Stimulated activated CD4-positive, alpha-beta T cell treated with anti-CD3 and anti-CD28 coated beads, Interleukin-4, amount 100 ng/mL, for 48 hours (primary cell): ENCODE measurements around the gene ODR4.
"Not testable (repeated sequence)": the region's sequence is repeated elsewhere in the genome, so short reads cannot be mapped to it uniquely, and the experiment has no call there.

ENCODE experiments used
- DNase-seq, 2 donors: peaks; one replicate each; pipeline ENCODE4 v3.0.0-alpha.2; 2020; ENCODE audit warnings: low read depth in 2 of 2

ODR4 gene

GRCh38 chr1:186375152-186375928 lies at the start of gene ODR4, which contains the start of gene TPR:
Gene ODR4, plus strand, starts transcription at chr1:186375838. Its CDS starts 3,948 bp downstream, at chr1:186379786.
Gene TPR, minus strand, starts transcription at chr1:186375253. Its CDS starts 225 bp downstream, at chr1:186375028.
- peak; percentile 92 to 95 for DNase-seq

GRCh38 chr1:186326009-186326408 lies 49.6 kb upstream of the ODR4 start:
- DNase-seq = no peak

GRCh38 chr1:186327331-186327730 lies 48.3 kb upstream of the ODR4 start:
- no peak for DNase-seq

- no peak for DNase-seq
Measured at GRCh38 chr1:186330758-186331157, 44.9 kb upstream of the ODR4 start.

GRCh38 chr1:186337554-186337953 lies 38.1 kb upstream of the ODR4 start:
- no peak for DNase-seq

GRCh38 chr1:186340772-186341171 lies 34.9 kb upstream of the ODR4 start:
- DNase-seq = no peak

GRCh38 chr1:186347837-186348691 lies 27.6 kb upstream of the ODR4 start:
- DNase-seq = not testable (repeated sequence)

- DNase-seq = peak; percentile 4 to 5
Measured at GRCh38 chr1:186374303-186375151, 1.1 kb upstream of the ODR4 start.

GRCh38 chr1:186375929-186376319 lies 286 bp downstream of the ODR4 start:
- no peak for DNase-seq

- no peak for DNase-seq
Measured at GRCh38 chr1:186386725-186387383, 11.2 kb downstream of the ODR4 start.

GRCh38 chr1:186390925-186391324 lies 15.3 kb downstream of the ODR4 start:
- no peak for DNase-seq

- DNase-seq = no peak
Measured at GRCh38 chr1:186391841-186392240, 16.2 kb downstream of the ODR4 start.

GRCh38 chr1:186392711-186393110 lies 17.1 kb downstream of the ODR4 start:
- not testable (repeated sequence) for DNase-seq

GRCh38 chr1:186401446-186401845 lies 25.8 kb downstream of the ODR4 start:
- not testable (repeated sequence) for DNase-seq

GRCh38 chr1:186403632-186404031 lies 28.0 kb downstream of the ODR4 start:
- DNase-seq = no peak

- no peak for DNase-seq
Measured at GRCh38 chr1:186404454-186405051, 28.9 kb downstream of the ODR4 start.

GRCh38 chr1:186409091-186409490 lies 33.5 kb downstream of the ODR4 start:
- no peak for DNase-seq

- DNase-seq = no peak
Measured at GRCh38 chr1:186413319-186413718, 37.7 kb downstream of the ODR4 start.

- no peak for DNase-seq
Measured at GRCh38 chr1:186418503-186418902, 42.9 kb downstream of the ODR4 start.

GRCh38 chr1:186420311-186420710 lies 44.7 kb downstream of the ODR4 start:
- DNase-seq = no peak

GRCh38 chr1:186420923-186421322 lies 45.3 kb downstream of the ODR4 start:
- DNase-seq = no peak
